ENCODE data around the gene KCND3. TPM values are rescaled to one million over a fixed set of nuclear protein-coding genes. Genes with fewer than 3 reads are reported as not detected.

Gene KCND3
- total RNA-seq, 1 donor from 2014 or later: under 0.01 TPM

DNA sequence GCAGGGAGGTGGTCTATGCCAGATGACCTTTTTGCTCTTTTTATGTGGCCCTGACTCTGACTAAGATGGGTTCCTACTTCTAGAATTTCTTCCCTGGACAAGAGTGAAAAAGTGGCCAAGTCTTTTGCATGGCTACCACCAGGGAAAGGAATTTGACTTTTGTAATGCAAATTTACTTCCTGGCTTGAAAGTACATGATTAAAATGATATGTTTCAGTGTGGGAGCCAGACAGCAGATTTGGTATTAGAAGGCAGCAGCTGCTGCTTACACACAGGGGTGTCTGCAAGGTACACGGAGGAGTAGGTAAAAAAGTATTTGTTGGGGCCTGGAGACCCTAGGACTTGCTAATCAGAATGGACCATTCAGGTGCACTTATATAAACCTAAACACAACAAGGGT is 78.4 kb downstream of the KCND3 start:
- DNase-seq (ENCODE audit: low read depth): no peak
- no peak overlapping the region for H3K4me3 ChIP-seq (ENCODE audit: low read depth, low read length)
- no peaks in the 10 kb centered on the region for H3K27me3 ChIP-seq (ENCODE audit: control insufficient read depth, insufficient read depth, low read length)
- no peaks in the 10 kb centered on the region for H3K36me3 ChIP-seq (ENCODE audit: control insufficient read depth, insufficient read depth, low read length)
- TF ChIP-seq, protein P1, sequence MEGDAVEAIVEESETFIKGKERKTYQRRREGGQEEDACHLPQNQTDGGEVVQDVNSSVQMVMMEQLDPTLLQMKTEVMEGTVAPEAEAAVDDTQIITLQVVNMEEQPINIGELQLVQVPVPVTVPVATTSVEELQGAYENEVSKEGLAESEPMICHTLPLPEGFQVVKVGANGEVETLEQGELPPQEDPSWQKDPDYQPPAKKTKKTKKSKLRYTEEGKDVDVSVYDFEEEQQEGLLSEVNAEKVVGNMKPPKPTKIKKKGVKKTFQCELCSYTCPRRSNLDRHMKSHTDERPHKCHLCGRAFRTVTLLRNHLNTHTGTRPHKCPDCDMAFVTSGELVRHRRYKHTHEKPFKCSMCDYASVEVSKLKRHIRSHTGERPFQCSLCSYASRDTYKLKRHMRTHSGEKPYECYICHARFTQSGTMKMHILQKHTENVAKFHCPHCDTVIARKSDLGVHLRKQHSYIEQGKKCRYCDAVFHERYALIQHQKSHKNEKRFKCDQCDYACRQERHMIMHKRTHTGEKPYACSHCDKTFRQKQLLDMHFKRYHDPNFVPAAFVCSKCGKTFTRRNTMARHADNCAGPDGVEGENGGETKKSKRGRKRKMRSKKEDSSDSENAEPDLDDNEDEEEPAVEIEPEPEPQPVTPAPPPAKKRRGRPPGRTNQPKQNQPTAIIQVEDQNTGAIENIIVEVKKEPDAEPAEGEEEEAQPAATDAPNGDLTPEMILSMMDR (IDR thresholded peaks at IDR 0.05; ENCODE audit: insufficient read depth, low read length, poor library complexity, severe bottlenecking): no peak

GRCh38 chr1:111909030-111909429 is 80.4 kb downstream of the KCND3 start:
- no peaks in the 10 kb centered on the region for H3K27me3 ChIP-seq (ENCODE audit: control insufficient read depth, insufficient read depth, low read length)
- no peak for DNase-seq (ENCODE audit: low read depth)
- no peak overlapping the region for H3K4me3 ChIP-seq (ENCODE audit: low read depth, low read length)
- H3K36me3 ChIP-seq (ENCODE audit: control insufficient read depth, insufficient read depth, low read length): no peaks in the 10 kb centered on the region
- TF ChIP-seq, protein P1 (IDR thresholded peaks at IDR 0.05; ENCODE audit: insufficient read depth, low read length, poor library complexity, severe bottlenecking): no peak

DNA sequence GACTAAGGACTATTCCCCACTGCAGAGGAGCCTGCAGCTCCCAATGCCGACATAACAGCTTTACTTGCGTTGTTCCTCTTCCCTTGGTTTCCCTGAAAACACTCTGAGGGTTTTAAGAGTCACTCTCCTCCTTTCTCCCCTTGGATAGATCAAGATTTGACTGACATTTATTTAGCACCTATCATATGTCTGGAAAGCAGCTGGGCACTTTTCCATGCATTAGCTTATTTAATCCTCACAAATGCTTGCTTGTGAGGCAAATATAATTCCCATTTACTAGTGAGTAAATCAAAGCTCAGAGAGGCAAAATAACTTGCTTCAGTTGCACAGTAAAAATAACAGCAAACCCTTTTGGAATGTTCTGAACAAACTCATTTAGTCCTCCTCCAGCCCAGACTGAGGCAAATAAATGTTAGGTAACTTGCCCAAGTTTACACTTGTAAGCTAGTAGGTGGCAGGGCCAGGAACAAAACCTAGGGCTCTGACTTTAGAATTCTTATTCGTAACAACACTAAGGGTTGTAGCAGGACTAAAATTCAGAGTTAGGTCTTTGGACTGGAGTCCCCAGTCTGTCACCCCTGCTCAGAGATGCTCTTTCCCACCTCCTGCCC is 81.4 kb downstream of the KCND3 start:
- Histone ChIP-seq H3K36me3 (ENCODE audit: control insufficient read depth, insufficient read depth, low read length) (no peaks in the 10 kb centered on the region), H3K27me3 (ENCODE audit: control insufficient read depth, insufficient read depth, low read length) (no peaks in the 10 kb centered on the region), H3K4me3 (ENCODE audit: low read depth, low read length) (no peak overlapping the region)
- TF ChIP-seq, protein P1 (IDR thresholded peaks at IDR 0.05; ENCODE audit: insufficient read depth, low read length, poor library complexity, severe bottlenecking): no peak
- no peak for DNase-seq (ENCODE audit: low read depth)

DNA sequence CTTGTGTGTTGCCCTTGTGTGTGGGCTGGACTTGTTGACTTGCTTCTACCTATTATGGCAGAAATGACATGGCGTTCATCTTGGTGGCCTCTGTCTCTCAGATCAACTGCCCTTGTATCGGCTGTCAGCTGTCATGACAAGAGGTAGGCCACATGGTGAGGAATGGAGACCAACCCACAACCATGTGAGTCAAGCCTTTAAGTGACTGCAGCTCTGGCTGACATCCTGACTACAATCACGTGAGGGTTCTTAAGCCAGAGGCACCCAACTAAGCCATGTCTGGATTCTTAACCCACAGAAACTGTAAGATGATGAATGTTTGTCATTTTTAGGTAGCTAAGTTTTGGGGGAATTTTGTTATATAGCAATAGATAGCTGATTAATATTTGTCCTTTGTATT is 82.1 kb downstream of the KCND3 start:
- Histone ChIP-seq H3K27me3 (ENCODE audit: control insufficient read depth, insufficient read depth, low read length) (no peaks in the 10 kb centered on the region), H3K36me3 (ENCODE audit: control insufficient read depth, insufficient read depth, low read length) (no peaks in the 10 kb centered on the region), H3K4me3 (ENCODE audit: low read depth, low read length) (no peak overlapping the region)
- TF ChIP-seq, protein P1 (IDR thresholded peaks at IDR 0.05; ENCODE audit: insufficient read depth, low read length, poor library complexity, severe bottlenecking): no peak
- no peak for DNase-seq (ENCODE audit: low read depth)

- DNase-seq (ENCODE audit: low read depth): no peak
- H3K4me3 ChIP-seq (ENCODE audit: low read depth, low read length): no peak overlapping the region
- no peaks in the 10 kb centered on the region for H3K27me3 ChIP-seq (ENCODE audit: control insufficient read depth, insufficient read depth, low read length)
- TF ChIP-seq, protein P1 (IDR thresholded peaks at IDR 0.05; ENCODE audit: insufficient read depth, low read length, poor library complexity, severe bottlenecking): no peak
- no peaks in the 10 kb centered on the region for H3K36me3 ChIP-seq (ENCODE audit: control insufficient read depth, insufficient read depth, low read length)
Measured at GRCh38 chr1:111906816-111907215, 82.7 kb downstream of the KCND3 start.

DNA sequence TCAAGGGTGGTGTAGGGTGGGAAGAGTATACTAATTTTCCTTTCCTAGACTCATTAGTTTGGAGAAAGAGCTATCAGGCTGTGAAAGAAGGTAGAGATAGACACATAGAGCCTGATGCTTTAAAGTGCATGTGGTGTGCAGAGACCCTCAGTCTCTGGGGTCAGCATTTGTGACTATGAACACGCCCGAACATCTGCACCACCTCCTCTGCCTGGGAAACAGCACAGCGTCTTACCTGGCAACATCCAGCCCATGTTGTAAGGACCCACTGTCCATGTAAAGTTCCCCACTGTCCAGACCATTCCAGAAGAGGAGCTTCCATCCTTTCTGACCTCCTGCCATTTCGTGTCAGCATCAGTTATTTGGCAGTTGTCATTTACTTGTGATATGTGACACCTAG is 83.4 kb downstream of the KCND3 start:
- H3K27me3 ChIP-seq (ENCODE audit: control insufficient read depth, insufficient read depth, low read length): no peaks in the 10 kb centered on the region
- no peak for DNase-seq (ENCODE audit: low read depth)
- H3K4me3 ChIP-seq (ENCODE audit: low read depth, low read length): no peak overlapping the region
- H3K36me3 ChIP-seq (ENCODE audit: control insufficient read depth, insufficient read depth, low read length): no peaks in the 10 kb centered on the region
- TF ChIP-seq, protein P1 (IDR thresholded peaks at IDR 0.05; ENCODE audit: insufficient read depth, low read length, poor library complexity, severe bottlenecking): no peak

Data from kidney epithelial cell (primary cell).